ENCODE measurements around the gene ZNF730. TPM values are rescaled to one million over a fixed set of nuclear protein-coding genes. Genes with fewer than 3 reads are reported as not detected.
"Not testable (repeated sequence)": the region's sequence is repeated elsewhere in the genome, so short reads cannot be mapped to it uniquely, and the experiment has no call there.

The ZNF730 gene
- polyA plus RNA-seq, 1 donor (not counting 4 experiments of a cell fraction or from before 2014, with no cell fraction given): 0.08 TPM

DNA sequence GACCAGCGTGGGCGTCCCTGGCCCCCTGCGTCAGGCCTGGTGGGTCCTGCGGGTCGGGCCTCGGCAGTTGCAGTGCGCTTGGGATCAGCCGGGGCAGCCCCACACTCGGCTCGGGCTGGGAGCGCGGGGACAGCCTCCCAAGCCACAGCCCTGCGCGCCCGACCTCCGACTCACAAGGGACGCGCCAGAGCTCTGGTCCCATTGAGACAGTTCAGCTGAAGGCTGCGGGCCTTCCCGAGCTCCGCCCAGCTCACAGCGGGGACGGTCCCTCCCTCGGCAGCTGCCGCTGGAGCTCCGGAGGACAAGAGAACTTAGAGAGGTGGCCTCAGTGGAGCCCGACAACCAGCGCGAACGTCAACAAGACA is 45.7 kb upstream of the ZNF730 start:
- Histone ChIP-seq H4K20me1 (ENCODE audit: control insufficient read depth, extremely low read depth, insufficient read depth, low read length) (no peaks in the 10 kb centered on the region), H3K36me3 (ENCODE audit: control insufficient read depth in 2 of 2, extremely low read depth in 1 of 2, insufficient read depth in 2 of 2, low read length in 2 of 2) (no peaks in the 10 kb centered on the region), H3K79me2 (ENCODE audit: control insufficient read depth, insufficient read depth, low read length) (no peaks in the 10 kb centered on the region), H3K27me3 (ENCODE audit: control insufficient read depth, extremely low read depth, insufficient read depth, low read length) (no peaks in the 10 kb centered on the region), H3K4me3 (ENCODE audit: control insufficient read depth in 2 of 3, extremely low read depth in 1 of 3, insufficient read depth in 2 of 3, low read depth in 1 of 3, low read length in 3 of 3) (no peak overlapping the region), H3K4me2 (ENCODE audit: control insufficient read depth, extremely low read depth, insufficient read depth, low read depth, low read length) (no peak overlapping the region), H3K4me1 (ENCODE audit: control insufficient read depth, extremely low read depth, insufficient read depth, low read length) (no peaks in the 10 kb centered on the region), H3K9ac (ENCODE audit: control insufficient read depth, extremely low read depth, insufficient read depth, low read length) (no peak overlapping the region), H3K9me1 (ENCODE audit: control insufficient read depth, extremely low read depth, insufficient read depth, low read length) (no peaks in the 10 kb centered on the region), H3K27ac (ENCODE audit: control insufficient read depth, insufficient read depth, low read length) (no peak overlapping the region), H3K9me3 (ENCODE audit: control insufficient read depth, low read depth, low read length) (peaks cover 7% of the 10 kb centered on the region), H2AFZ (ENCODE audit: control insufficient read depth, low read length) (no peak overlapping the region)
- FAIRE-seq (peak; percentile 56), DNase-seq (ENCODE audit: low read depth, low spot score) (no peak)
- TF ChIP-seq EZH2 (IDR thresholded peaks at IDR 0.05; ENCODE audit: low read length): no peak
- TF ChIP-seq, protein P1, sequence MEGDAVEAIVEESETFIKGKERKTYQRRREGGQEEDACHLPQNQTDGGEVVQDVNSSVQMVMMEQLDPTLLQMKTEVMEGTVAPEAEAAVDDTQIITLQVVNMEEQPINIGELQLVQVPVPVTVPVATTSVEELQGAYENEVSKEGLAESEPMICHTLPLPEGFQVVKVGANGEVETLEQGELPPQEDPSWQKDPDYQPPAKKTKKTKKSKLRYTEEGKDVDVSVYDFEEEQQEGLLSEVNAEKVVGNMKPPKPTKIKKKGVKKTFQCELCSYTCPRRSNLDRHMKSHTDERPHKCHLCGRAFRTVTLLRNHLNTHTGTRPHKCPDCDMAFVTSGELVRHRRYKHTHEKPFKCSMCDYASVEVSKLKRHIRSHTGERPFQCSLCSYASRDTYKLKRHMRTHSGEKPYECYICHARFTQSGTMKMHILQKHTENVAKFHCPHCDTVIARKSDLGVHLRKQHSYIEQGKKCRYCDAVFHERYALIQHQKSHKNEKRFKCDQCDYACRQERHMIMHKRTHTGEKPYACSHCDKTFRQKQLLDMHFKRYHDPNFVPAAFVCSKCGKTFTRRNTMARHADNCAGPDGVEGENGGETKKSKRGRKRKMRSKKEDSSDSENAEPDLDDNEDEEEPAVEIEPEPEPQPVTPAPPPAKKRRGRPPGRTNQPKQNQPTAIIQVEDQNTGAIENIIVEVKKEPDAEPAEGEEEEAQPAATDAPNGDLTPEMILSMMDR (optimal IDR thresholded peaks at IDR 0.05 in 1 of 3, IDR thresholded peaks at IDR 0.05 in 1 of 3, conservative IDR thresholded peaks at IDR 0.05 in 1 of 3; ENCODE audit: extremely low read depth in 1 of 3, insufficient read depth in 2 of 3, low read length in 3 of 3): no peak
- dilution Hi-C loops (cut with MboI; ENCODE audit: extremely low pct_ligation_motif_present, low sequenced_read_pairs): no loop called here

DNA sequence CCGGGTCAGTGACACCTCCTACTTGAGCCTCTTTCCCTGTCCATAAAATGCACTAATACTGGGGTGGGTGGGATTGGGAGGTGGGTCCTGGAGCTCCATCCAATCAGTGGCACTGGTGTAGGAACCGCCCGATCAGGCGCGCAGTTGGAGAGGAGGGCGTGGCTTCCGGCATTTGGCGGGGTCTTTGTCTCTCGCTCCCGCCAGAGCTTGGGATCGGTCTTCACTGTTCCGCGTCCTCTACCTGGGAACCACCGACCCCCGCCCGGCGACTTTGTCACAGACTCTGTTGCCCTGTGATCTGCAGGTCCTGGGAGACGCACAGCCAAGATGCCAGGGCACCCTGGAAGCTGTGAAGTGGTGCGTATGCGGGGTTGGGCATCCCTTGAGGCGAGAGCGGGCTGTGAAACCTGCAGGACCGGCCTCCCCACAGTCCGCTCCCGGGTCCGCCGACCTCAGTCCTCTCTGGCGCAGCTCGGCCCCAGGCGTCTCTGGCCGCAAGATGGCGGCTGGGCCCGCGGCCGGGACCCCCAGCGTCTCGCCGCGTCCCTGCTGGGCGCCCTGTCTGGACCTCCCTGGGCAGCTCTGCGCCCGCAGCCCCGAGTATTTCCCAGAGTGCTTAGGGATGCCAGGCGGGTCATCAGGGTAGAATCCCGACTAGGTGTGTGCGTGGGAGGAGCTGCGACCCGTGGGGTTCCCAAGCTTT is 41.6 kb upstream of the ZNF730 start:
- Histone ChIP-seq H3K4me3 (ENCODE audit: control insufficient read depth in 2 of 3, extremely low read depth in 1 of 3, insufficient read depth in 2 of 3, low read depth in 1 of 3, low read length in 3 of 3) (peak overlapping the region in 1 of 3 experiments; percentile 6), H2AFZ (ENCODE audit: control insufficient read depth, low read length) (no peak overlapping the region), H3K36me3 (ENCODE audit: control insufficient read depth in 2 of 2, extremely low read depth in 1 of 2, insufficient read depth in 2 of 2, low read length in 2 of 2) (no peaks in the 10 kb centered on the region), H3K9me1 (ENCODE audit: control insufficient read depth, extremely low read depth, insufficient read depth, low read length) (no peaks in the 10 kb centered on the region), H3K4me1 (ENCODE audit: control insufficient read depth, extremely low read depth, insufficient read depth, low read length) (no peaks in the 10 kb centered on the region), H3K4me2 (ENCODE audit: control insufficient read depth, extremely low read depth, insufficient read depth, low read depth, low read length) (no peak overlapping the region), H3K79me2 (ENCODE audit: control insufficient read depth, insufficient read depth, low read length) (no peaks in the 10 kb centered on the region), H3K9me3 (ENCODE audit: control insufficient read depth, low read depth, low read length) (peaks cover 4% of the 10 kb centered on the region), H3K27ac (ENCODE audit: control insufficient read depth, insufficient read depth, low read length) (no peak overlapping the region), H4K20me1 (ENCODE audit: control insufficient read depth, extremely low read depth, insufficient read depth, low read length) (no peaks in the 10 kb centered on the region), H3K27me3 (ENCODE audit: control insufficient read depth, extremely low read depth, insufficient read depth, low read length) (no peaks in the 10 kb centered on the region), H3K9ac (ENCODE audit: control insufficient read depth, extremely low read depth, insufficient read depth, low read length) (no peak overlapping the region)
- DNase-seq (ENCODE audit: low read depth, low spot score) (no peak), FAIRE-seq (no peak)
- dilution Hi-C loops (cut with MboI; ENCODE audit: extremely low pct_ligation_motif_present, low sequenced_read_pairs): no loop called here
- no peak for TF ChIP-seq EZH2 (IDR thresholded peaks at IDR 0.05; ENCODE audit: low read length)
- TF ChIP-seq, protein P1 (optimal IDR thresholded peaks at IDR 0.05 in 1 of 3, IDR thresholded peaks at IDR 0.05 in 1 of 3, conservative IDR thresholded peaks at IDR 0.05 in 1 of 3; ENCODE audit: extremely low read depth in 1 of 3, insufficient read depth in 2 of 3, low read length in 3 of 3): no peak

DNA sequence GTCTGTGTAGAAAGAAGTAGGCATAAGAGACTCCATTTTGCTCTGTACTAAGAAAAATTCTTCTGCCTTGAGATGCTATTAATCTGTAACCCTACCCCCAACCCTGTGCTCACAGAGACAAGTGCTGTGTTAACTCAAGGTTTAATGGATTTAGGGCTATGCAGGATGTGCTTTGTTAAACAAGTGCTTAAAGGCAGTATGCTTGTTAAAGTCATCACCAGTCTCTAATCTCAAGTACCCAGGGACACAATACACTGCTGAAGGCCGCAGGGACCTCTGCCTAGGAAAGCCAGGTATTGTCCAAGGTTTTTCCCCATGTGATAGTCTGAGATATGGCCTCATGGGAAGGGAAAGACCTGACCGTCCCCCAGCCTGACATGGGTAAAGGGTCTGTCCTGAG is 39.0 kb upstream of the ZNF730 start:
- dilution Hi-C loops (cut with MboI; ENCODE audit: extremely low pct_ligation_motif_present, low sequenced_read_pairs); H3K4me1 ChIP-seq (ENCODE audit: control insufficient read depth, extremely low read depth, insufficient read depth, low read length); H3K9ac ChIP-seq (ENCODE audit: control insufficient read depth, extremely low read depth, insufficient read depth, low read length); H3K4me2 ChIP-seq (ENCODE audit: control insufficient read depth, extremely low read depth, insufficient read depth, low read depth, low read length); H3K9me3 ChIP-seq (ENCODE audit: control insufficient read depth, low read depth, low read length); FAIRE-seq; H3K79me2 ChIP-seq (ENCODE audit: control insufficient read depth, insufficient read depth, low read length); H3K9me1 ChIP-seq (ENCODE audit: control insufficient read depth, extremely low read depth, insufficient read depth, low read length); H3K27me3 ChIP-seq (ENCODE audit: control insufficient read depth, extremely low read depth, insufficient read depth, low read length); DNase-seq (ENCODE audit: low read depth, low spot score); H3K4me3 ChIP-seq (ENCODE audit: control insufficient read depth in 2 of 3, extremely low read depth in 1 of 3, insufficient read depth in 2 of 3, low read depth in 1 of 3, low read length in 3 of 3); H3K27ac ChIP-seq (ENCODE audit: control insufficient read depth, insufficient read depth, low read length); H2AFZ ChIP-seq (ENCODE audit: control insufficient read depth, low read length); H3K36me3 ChIP-seq (ENCODE audit: control insufficient read depth in 2 of 2, extremely low read depth in 1 of 2, insufficient read depth in 2 of 2, low read length in 2 of 2); H4K20me1 ChIP-seq (ENCODE audit: control insufficient read depth, extremely low read depth, insufficient read depth, low read length): not testable (repeated sequence)
